Measurements from ENCODE around the gene MBD3L1.

The MBD3L1 gene

GRCh38 chr19:8858260-8858659, 26.1 kb downstream of the MBD3L1 start:
- Histone ChIP-seq H4K20me1 (ENCODE audit: low read depth, low read length) (no peaks in the 10 kb centered on the region), H3K9ac (ENCODE audit: low read length) (no peak overlapping the region), H3K79me2 (ENCODE audit: insufficient read depth, low read length) (no peaks in the 10 kb centered on the region), H3F3A (ENCODE audit: insufficient read depth) (no peaks in the 10 kb centered on the region), H3K9me2 (replicated peaks; ENCODE audit: insufficient read depth, low read length) (no peaks in the 10 kb centered on the region), H3K4me2 (ENCODE audit: low read depth, low read length, poor library complexity, severe bottlenecking) (no peak overlapping the region), H3K36me3 (ENCODE audit: low read length) (no peaks in the 10 kb centered on the region), H3K4me3 (ENCODE audit: insufficient read depth, low read length, poor library complexity, severe bottlenecking) (no peak overlapping the region), H3K9me3 (ENCODE audit: insufficient read depth, low read length) (no peaks in the 10 kb centered on the region), H3K27ac (ENCODE audit: low read depth, low read length) (no peak overlapping the region), H3K27me3 (ENCODE audit: low read length) (no peaks in the 10 kb centered on the region), H2AFZ (ENCODE audit: low read depth, low read length, severe bottlenecking) (no peak overlapping the region)
- TF ChIP-seq CTCF (IDR thresholded peaks at IDR 0.05; ENCODE audit: insufficient read depth, low read length, poor library complexity, severe bottlenecking) (no peak), EZH2phosphoT487 (conservative IDR thresholded peaks at IDR 0.05; ENCODE audit: low read length) (no peak)

GRCh38 chr19:8866344-8866743, 34.2 kb downstream of the MBD3L1 start:
- Histone ChIP-seq H3K9me2 (replicated peaks; ENCODE audit: insufficient read depth, low read length) (no peaks in the 10 kb centered on the region), H3F3A (ENCODE audit: insufficient read depth) (no peaks in the 10 kb centered on the region), H3K9me3 (ENCODE audit: insufficient read depth, low read length) (no peaks in the 10 kb centered on the region), H3K36me3 (ENCODE audit: low read length) (no peaks in the 10 kb centered on the region), H2AFZ (ENCODE audit: low read depth, low read length, severe bottlenecking) (no peak overlapping the region), H3K79me2 (ENCODE audit: insufficient read depth, low read length) (no peaks in the 10 kb centered on the region), H4K20me1 (ENCODE audit: low read depth, low read length) (no peaks in the 10 kb centered on the region), H3K9ac (ENCODE audit: low read length) (no peak overlapping the region), H3K4me2 (ENCODE audit: low read depth, low read length, poor library complexity, severe bottlenecking) (no peak overlapping the region), H3K27me3 (ENCODE audit: low read length) (no peaks in the 10 kb centered on the region), H3K4me3 (ENCODE audit: insufficient read depth, low read length, poor library complexity, severe bottlenecking) (no peak overlapping the region), H3K27ac (ENCODE audit: low read depth, low read length) (no peak overlapping the region)
- no peak for TF ChIP-seq CTCF (IDR thresholded peaks at IDR 0.05; ENCODE audit: insufficient read depth, low read length, poor library complexity, severe bottlenecking)
- TF ChIP-seq EZH2phosphoT487 (conservative IDR thresholded peaks at IDR 0.05; ENCODE audit: low read length), result no peak

GRCh38 chr19:8877854-8878705, 45.9 kb downstream of the MBD3L1 start:
- H3K4me2 ChIP-seq (ENCODE audit: low read depth, low read length, poor library complexity, severe bottlenecking), result no peak overlapping the region
- no peak overlapping the region for H2AFZ ChIP-seq (ENCODE audit: low read depth, low read length, severe bottlenecking)
- no peaks in the 10 kb centered on the region for H3K36me3 ChIP-seq (ENCODE audit: low read length)
- no peaks in the 10 kb centered on the region for H3K9me3 ChIP-seq (ENCODE audit: insufficient read depth, low read length)
- no peaks in the 10 kb centered on the region for H3F3A ChIP-seq (ENCODE audit: insufficient read depth)
- no peak overlapping the region for H3K9ac ChIP-seq (ENCODE audit: low read length)
- H4K20me1 ChIP-seq (ENCODE audit: low read depth, low read length), result no peaks in the 10 kb centered on the region
- H3K27me3 ChIP-seq (ENCODE audit: low read length), result no peaks in the 10 kb centered on the region
- no peaks in the 10 kb centered on the region for H3K79me2 ChIP-seq (ENCODE audit: insufficient read depth, low read length)
- no peak for TF ChIP-seq CTCF (IDR thresholded peaks at IDR 0.05; ENCODE audit: insufficient read depth, low read length, poor library complexity, severe bottlenecking)
- no peak for TF ChIP-seq EZH2phosphoT487 (conservative IDR thresholded peaks at IDR 0.05; ENCODE audit: low read length)
- no peak overlapping the region for H3K4me3 ChIP-seq (ENCODE audit: insufficient read depth, low read length, poor library complexity, severe bottlenecking)
- no peaks in the 10 kb centered on the region for H3K9me2 ChIP-seq (replicated peaks; ENCODE audit: insufficient read depth, low read length)
- H3K27ac ChIP-seq (ENCODE audit: low read depth, low read length), result no peak overlapping the region

All from SU-DHL-6 (cell line).